K562 (cell line): ENCODE data around the gene AGK.

ENCODE experiments used
- KLF6 ChIP-seq: fragments of 250-450 bp; sonication (Bioruptor Pico); IDR thresholded peaks from 2 replicates; pipeline ENCODE4 v1.4.0; 2020; ENCODE audit warnings: mild to moderate bottlenecking, moderate library complexity, borderline replicate concordance
- ZC3H4 ChIP-seq: sonication (generic); formaldehyde crosslinking; IDR thresholded peaks from 2 replicates; pipeline ENCODE4 v1.9.0; 2021; ENCODE audit warnings: missing genetic modification reagents, borderline replicate concordance
- ZNF121 ChIP-seq: sonication (generic); formaldehyde crosslinking; conservative IDR thresholded peaks from 2 replicates; pipeline ENCODE4 v1.8.0; 2022; ENCODE audit warnings: missing genetic modification reagents
- ZNF785 ChIP-seq: fragments of 250-450 bp; sonication (Bioruptor Pico); IDR thresholded peaks from 2 replicates; pipeline ENCODE4 v1.4.0; 2020; ENCODE audit warnings: mild to moderate bottlenecking
- TF ChIP-seq, protein P1 (sequence below): sonication (generic); formaldehyde crosslinking; IDR thresholded peaks from 2 replicates; pipeline ENCODE4 v1.5.0; 2020; ENCODE audit warnings: missing genetic modification reagents

DNA sequence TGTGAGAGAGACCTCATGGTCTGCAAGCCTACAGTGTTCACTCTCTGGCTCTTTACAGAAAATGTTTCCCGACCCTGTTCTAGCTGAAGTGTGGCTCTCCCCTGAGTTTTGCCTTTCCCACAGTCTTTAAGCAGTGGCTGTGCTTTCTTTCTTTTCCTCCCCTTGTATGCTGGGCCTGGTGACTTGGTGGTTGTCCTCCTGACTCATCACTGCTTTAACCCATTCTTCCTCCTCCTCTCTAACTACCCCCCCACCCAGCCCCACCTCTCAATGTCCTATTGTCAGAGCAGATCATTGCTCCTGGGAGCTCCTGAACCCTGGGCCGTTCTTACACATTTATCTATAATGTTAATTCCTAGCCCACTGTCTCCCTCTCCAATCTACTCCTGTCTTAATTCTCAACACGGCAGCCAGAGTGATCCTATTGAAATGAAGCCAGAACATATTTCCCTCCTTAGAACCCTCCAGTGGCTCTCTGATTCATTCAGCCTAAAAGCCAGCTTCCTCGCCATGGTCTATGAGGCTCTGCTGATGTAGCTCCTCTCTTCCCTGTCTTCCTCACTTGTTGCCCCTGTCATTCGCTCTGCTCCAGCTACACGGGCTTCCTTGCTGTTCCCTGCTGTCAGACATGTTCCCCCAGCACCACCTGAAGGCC is 95.7 kb downstream of the AGK start:
- TF ChIP-seq ZNF121 (CRISPR knock-in tag) (no peak), ZNF785 (CRISPR knock-in tag) (no peak), ZC3H4 (CRISPR knock-in tag) (no peak), KLF6 (CRISPR knock-in tag) (no peak)
- TF ChIP-seq, protein P1, sequence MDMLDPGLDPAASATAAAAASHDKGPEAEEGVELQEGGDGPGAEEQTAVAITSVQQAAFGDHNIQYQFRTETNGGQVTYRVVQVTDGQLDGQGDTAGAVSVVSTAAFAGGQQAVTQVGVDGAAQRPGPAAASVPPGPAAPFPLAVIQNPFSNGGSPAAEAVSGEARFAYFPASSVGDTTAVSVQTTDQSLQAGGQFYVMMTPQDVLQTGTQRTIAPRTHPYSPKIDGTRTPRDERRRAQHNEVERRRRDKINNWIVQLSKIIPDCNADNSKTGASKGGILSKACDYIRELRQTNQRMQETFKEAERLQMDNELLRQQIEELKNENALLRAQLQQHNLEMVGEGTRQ (CRISPR knock-in tag), result no peak
